Coronary artery (tissue), 2 donors: ENCODE measurements around the gene SLC25A48.

Source experiments
- DNase-seq: peaks from one replicate; pipeline ENCODE4 v3.0.0-alpha.2; 2017; ENCODE audit warnings: low spot score
- H3K27ac ChIP-seq, 2 donors: fragments of 200-600 bp; sonication (generic); one replicate each; pipeline ENCODE4 v1.5.1; 2016 to 2019
- H3K4me3 ChIP-seq: fragments of 200-600 bp; sonication (generic); 2 replicates; pipeline ENCODE4 v1.5.1; 2016; ENCODE audit warnings: mild to moderate bottlenecking, moderate library complexity
- CTCF ChIP-seq: fragments of 200-600 bp; sonication (generic); IDR thresholded peaks from one replicate; pipeline ENCODE4 v1.5.1; 2019; ENCODE audit warnings: antibody characterized with exemption

Gene SLC25A48

GRCh38 chr5:135874461-135874860 lies 40.0 kb downstream of the SLC25A48 start:
- Histone ChIP-seq H3K4me3 (no peak overlapping the region), H3K27ac (no peak overlapping the region)
- no peak for DNase-seq
- TF ChIP-seq CTCF: no peak

DNA sequence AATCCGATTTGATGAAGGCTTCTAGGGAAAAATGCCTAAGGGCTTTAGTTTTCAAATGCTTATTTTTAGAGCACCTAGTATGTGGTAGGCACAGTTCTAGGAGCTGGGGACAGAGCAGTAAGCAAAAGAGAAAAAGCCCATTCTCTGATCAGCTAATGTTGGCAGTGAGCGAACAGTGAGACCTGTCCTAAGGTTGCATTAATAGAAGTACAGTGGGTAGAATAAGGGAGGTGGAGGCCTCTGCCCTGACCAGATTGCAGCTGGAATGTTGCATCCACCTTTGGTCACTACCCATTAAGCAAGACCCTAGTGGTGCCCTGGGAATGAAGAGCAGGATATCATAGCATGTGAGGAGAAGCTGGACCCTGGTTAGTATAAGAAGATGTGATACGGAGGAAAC lies 41.1 kb downstream of the SLC25A48 start:
- Histone ChIP-seq H3K27ac (no peak overlapping the region), H3K4me3 (no peak overlapping the region)
- no peak for DNase-seq
- TF ChIP-seq CTCF: no peak

DNA sequence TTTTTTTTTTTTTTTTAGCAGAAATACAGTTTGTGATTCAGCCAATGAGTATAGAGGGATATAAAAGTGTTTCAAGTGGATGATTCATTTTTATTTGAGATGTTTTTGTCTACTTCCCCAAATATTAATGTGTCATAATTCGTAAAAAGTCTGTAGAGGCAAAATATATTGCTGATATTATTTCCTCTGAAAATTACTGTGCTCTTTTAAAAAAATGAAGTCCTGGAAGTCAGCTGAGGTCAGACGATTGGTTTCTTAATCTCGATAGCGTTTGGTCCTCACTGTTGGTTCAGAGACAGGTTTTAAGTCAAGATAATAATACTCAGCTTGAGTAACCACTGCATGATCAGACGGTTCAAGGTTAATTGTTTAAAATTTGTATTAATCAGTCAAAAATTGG lies 41.7 kb downstream of the SLC25A48 start:
- no peak for TF ChIP-seq CTCF
- H3K4me3 ChIP-seq: no peak overlapping the region
- no peak for DNase-seq
- H3K27ac ChIP-seq: no peak overlapping the region

DNA sequence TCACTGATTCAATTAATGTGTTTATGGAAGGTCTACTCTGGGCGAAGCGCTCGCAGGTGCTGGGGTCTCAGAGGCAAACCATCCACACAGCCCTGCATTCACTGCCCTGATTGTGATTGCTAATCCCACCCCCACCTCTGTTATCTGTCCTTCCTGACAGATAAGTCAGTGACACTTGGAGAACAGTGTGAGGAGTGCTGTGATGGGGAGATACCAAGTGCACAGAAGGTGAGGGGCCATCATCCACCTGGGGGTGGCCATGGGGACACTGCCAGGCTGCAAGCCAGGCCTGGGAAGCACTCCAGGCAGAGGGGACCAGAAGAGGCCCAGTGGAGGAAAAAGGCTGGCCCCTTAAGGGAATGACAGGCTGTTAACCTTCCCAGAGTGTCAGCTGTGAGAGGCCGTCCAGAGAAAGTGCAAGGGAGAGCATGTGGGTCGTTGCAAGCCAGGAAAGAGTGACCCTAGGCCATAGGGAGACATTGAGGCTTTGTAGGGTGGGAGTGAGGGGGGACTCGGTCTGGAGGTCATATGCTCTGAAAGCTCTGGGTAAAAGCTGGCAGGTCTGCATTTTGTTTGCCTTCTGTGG lies 43.2 kb downstream of the SLC25A48 start:
- Histone ChIP-seq H3K27ac (no peak overlapping the region), H3K4me3 (no peak overlapping the region)
- DNase-seq: no peak
- TF ChIP-seq CTCF: no peak

- DNase-seq: no peak
- TF ChIP-seq CTCF: no peak
- Histone ChIP-seq H3K4me3 (no peak overlapping the region), H3K27ac (no peak overlapping the region)
Measured at GRCh38 chr5:135878156-135878620, 43.7 kb downstream of the SLC25A48 start.

DNA sequence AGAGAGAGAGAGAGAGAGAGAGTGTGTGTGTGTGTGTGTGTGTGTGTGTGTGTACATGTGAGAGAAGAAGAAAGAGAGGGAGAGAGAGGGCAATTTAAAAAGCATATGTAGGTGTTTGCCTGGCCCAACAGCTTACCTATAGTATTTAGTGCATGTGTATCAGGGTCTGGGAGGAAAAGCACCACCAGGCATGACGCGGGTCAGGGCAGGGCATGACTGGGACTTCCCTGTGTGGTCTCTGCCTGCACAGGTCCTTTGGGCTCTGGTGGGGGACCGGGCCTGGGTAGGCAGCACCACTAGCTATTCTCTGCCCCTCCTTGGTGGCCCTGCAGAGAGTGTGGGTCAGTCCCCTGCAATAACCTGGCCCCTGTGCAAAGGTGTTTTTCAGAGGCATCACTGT lies 45.1 kb downstream of the SLC25A48 start:
- H3K4me3 ChIP-seq: no peak overlapping the region
- no peak for DNase-seq
- TF ChIP-seq CTCF: no peak
- H3K27ac ChIP-seq: no peak overlapping the region

- H3K27ac ChIP-seq: no peak overlapping the region
Measured at GRCh38 chr5:135880278-135880677, 45.8 kb downstream of the SLC25A48 start.

More at GRCh38 chr5:135880278-135880677, 45.8 kb downstream of the SLC25A48 start:
- no peak overlapping the region for H3K4me3 ChIP-seq
- no peak for TF ChIP-seq CTCF
- no peak for DNase-seq
